HUES48 (cell line): ENCODE results near the gene RAB28.

ENCODE experiments used
- H3K27ac ChIP-seq: one replicate; pipeline ENCODE4 v1.7.0; 2013; ENCODE audit warnings: low read depth, low read length, inconsistent platforms
- H3K27me3 ChIP-seq: 2 replicates; pipeline ENCODE4 v1.6.1; 2013; ENCODE audit warnings: mild to moderate bottlenecking, low read length; ENCODE audit not compliant: control insufficient read depth, insufficient read depth
- H3K36me3 ChIP-seq: 2 replicates; pipeline ENCODE4 v1.6.1; 2013; ENCODE audit warnings: low read length; ENCODE audit not compliant: control insufficient read depth, insufficient read depth
- H3K4me1 ChIP-seq: 2 replicates; pipeline ENCODE4 v1.6.1; 2013; ENCODE audit warnings: mild to moderate bottlenecking, low read length; ENCODE audit not compliant: control insufficient read depth, insufficient read depth
- H3K4me3 ChIP-seq: 2 replicates; pipeline ENCODE4 v1.5.1; 2013; ENCODE audit warnings: mild to moderate bottlenecking, low read depth, low read length
- H3K9ac ChIP-seq: 2 replicates; pipeline ENCODE4 v1.6.1; 2013; ENCODE audit warnings: mild to moderate bottlenecking, low read depth, low read length, moderate library complexity
- H3K9me3 ChIP-seq: 2 replicates; pipeline ENCODE4 v1.6.1; 2013; ENCODE audit warnings: low read length; ENCODE audit not compliant: control insufficient read depth, insufficient read depth

RAB28 gene

GRCh38 chr4:13524504-13525243, 40.5 kb upstream of the RAB28 start:
- Histone ChIP-seq H3K9me3 (peaks cover 9% of the 10 kb centered on the region), H3K27me3 (peaks cover 100% of the 10 kb centered on the region), H3K27ac (no peak overlapping the region), H3K36me3 (no peaks in the 10 kb centered on the region), H3K9ac (no peak overlapping the region), H3K4me3 (no peak overlapping the region), H3K4me1 (peaks cover 28% of the 10 kb centered on the region)

- Histone ChIP-seq H3K36me3 (no peaks in the 10 kb centered on the region), H3K27ac (no peak overlapping the region), H3K4me1 (peaks cover 31% of the 10 kb centered on the region), H3K9ac (no peak overlapping the region), H3K27me3 (peaks cover 100% of the 10 kb centered on the region), H3K4me3 (no peak overlapping the region), H3K9me3 (peaks cover 9% of the 10 kb centered on the region)
Measured at GRCh38 chr4:13523591-13524503, 39.7 kb upstream of the RAB28 start.

DNA sequence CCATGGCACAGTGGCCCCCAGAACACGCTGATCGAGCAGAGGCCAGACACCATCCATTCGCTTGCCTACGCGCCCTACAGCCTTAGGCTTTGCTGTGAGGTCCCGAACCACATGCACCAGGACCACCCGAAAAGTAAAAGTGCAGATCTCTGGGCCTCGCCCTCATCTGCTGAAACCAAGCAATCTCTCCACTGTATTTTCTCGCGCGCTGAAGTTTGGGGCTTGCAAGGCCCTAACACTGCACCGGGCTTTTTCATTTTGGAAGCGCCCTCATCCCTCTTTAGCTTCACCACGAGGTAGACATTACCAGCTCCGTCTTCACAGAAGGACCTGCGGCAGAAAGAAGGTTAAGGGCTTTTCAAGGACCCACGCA, 39.0 kb upstream of the RAB28 start:
- H3K27ac ChIP-seq, result no peak overlapping the region
- peaks cover 96% of the 10 kb centered on the region for H3K27me3 ChIP-seq
- no peak overlapping the region for H3K9ac ChIP-seq
- H3K9me3 ChIP-seq, result peaks cover 9% of the 10 kb centered on the region
- peak overlapping the region; percentile 54; the same call in 1 of the 2 replicates for H3K4me3 ChIP-seq
- no peaks in the 10 kb centered on the region for H3K36me3 ChIP-seq
- H3K4me1 ChIP-seq, result peaks cover 28% of the 10 kb centered on the region

DNA sequence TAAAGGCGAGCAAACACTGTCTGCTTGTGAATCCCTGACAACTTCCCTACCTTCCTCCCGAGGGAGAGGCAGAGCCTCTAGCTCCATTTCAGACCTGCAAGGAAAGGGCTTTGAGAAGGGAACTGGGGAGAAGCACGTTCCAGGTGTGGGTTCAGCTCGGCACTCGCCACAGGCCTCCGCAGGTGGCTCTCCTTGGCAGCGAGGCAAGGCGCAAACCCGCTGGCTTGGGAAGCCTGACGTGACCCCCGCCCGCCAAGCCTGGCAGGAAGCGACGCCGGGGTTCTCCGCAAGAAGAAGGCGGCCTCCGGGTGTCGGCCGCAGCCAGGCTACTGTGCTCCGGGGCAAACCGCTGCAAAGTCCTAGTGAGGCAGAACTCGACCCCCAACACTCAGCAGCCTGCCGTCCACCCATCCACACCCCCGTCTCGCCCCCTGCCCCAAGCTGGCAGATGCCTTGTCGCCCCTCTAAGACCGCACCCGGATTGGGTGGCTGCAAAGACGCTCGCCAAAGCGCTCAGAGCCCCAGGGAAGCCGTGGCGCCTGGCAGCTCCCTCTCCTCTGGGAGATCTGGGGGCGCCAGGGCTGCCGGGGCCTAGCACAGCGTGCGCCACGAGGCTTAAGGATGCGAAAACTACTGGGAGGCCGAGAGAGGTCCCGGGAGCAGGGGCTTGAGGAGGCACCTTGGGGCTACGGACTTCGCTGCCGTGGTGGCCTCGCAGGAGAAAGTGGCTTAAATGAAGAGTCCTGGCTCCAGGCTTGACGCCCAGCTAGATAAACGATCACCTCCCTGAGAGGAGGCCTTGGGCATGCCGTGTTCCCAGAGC, 38.4 kb upstream of the RAB28 start:
- Histone ChIP-seq H3K4me1 (peaks cover 28% of the 10 kb centered on the region), H3K36me3 (no peaks in the 10 kb centered on the region), H3K9me3 (peaks cover 9% of the 10 kb centered on the region), H3K27ac (no peak overlapping the region), H3K4me3 (peak overlapping the region; percentile 54), H3K9ac (no peak overlapping the region), H3K27me3 (peaks cover 90% of the 10 kb centered on the region)

DNA sequence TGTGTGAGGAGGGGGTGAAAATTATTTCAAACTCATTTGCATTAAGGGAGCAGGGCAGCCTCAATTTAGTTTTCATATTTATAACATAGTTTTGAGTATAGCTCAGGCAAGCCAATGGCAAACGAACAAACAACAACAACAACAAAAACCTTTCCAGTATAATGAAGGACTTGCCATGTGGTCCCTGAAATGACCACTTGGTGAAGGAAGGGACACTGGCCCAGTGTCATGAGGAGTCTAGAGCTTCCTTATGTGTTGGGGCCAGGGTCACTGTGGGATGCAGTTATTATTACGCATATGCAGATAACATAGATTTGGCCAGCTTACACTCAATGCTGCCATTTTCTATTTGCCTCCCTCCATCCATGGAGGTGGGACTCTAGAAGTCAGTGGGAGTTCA, 36.9 kb upstream of the RAB28 start:
- peaks cover 35% of the 10 kb centered on the region for H3K4me1 ChIP-seq
- H3K4me3 ChIP-seq, result no peak overlapping the region
- H3K36me3 ChIP-seq, result no peaks in the 10 kb centered on the region
- no peak overlapping the region for H3K27ac ChIP-seq
- no peak overlapping the region for H3K9ac ChIP-seq
- peaks cover 9% of the 10 kb centered on the region for H3K9me3 ChIP-seq
- peaks cover 75% of the 10 kb centered on the region for H3K27me3 ChIP-seq

DNA sequence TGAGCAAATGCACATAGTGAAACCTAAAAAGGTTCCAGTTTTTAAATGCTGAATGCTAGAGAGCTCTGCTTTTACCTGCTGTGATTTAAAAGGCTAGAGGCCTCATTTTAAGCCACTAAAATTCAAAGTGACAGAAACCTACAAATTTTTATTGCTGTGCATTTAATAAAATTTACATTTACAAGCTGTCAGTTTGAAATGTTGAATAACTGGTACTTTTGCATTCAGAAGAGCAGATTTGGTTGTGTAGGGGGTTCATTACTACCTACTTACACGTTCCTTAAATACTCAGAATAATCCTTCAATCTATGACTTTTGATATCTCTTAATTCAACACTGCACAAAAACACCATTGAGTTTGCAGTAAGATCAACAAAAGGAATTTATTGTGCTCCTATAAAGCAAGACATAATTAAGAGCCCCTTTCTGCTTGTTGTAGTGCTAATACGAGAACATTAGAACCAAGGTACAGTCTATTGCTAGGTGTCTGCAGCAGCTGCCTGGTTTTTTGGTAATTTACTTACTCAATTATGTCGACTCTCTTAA, 32.2 kb upstream of the RAB28 start:
- Histone ChIP-seq H3K4me1 (peaks cover 42% of the 10 kb centered on the region), H3K36me3 (no peaks in the 10 kb centered on the region), H3K9ac (no peak overlapping the region), H3K9me3 (no peaks in the 10 kb centered on the region), H3K27ac (no peak overlapping the region), H3K27me3 (peaks cover 28% of the 10 kb centered on the region), H3K4me3 (no peak overlapping the region)

- H3K27me3 ChIP-seq, result peaks cover 17% of the 10 kb centered on the region
- H3K4me3 ChIP-seq, result no peak overlapping the region
- no peaks in the 10 kb centered on the region for H3K36me3 ChIP-seq
- no peak overlapping the region for H3K9ac ChIP-seq
- H3K9me3 ChIP-seq, result no peaks in the 10 kb centered on the region
- H3K27ac ChIP-seq, result no peak overlapping the region
- H3K4me1 ChIP-seq, result peaks cover 44% of the 10 kb centered on the region
Measured at GRCh38 chr4:13515268-13515667, 31.1 kb upstream of the RAB28 start.

DNA sequence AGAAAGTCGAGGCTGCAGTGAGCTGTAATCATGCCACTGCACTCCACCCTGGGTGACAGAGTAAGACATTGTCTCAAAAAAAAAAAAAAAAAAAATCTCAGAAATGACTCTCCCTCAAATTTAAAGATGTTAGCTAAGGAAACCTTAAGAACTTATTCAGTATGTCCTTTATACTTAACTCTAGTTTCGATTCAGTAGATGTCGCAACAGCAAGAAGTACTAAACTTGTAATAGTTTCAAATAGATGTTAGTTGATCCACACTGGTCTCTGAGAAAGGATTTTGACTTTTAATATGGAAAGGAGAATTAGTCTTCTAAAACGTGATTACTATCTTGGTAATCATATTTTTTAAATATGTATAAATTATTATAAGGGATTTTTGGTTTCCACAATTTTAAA, 30.6 kb upstream of the RAB28 start:
- Histone ChIP-seq H3K9me3 (no peaks in the 10 kb centered on the region), H3K36me3 (no peaks in the 10 kb centered on the region), H3K4me1 (peaks cover 49% of the 10 kb centered on the region), H3K4me3 (no peak overlapping the region), H3K27me3 (peaks cover 12% of the 10 kb centered on the region), H3K9ac (no peak overlapping the region), H3K27ac (no peak overlapping the region)

DNA sequence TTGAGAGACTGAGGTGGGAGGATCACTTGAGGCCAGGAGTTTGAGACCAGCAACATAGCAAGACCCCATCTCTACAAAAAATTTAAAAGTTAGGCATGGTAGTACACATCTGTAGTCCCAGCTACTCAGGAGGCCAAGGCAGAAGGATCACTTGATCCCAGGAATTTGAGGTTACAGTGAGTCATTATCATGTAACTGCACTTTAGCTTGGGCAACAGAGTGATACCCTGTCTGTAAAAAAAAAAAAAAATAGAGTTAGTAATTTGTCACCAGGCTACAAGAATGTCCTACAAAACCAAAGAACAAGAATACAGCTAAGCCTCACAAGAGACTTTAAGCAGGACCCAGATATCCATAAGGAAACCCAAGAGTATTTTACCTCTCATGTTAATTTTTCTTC, 27.0 kb upstream of the RAB28 start:
- H3K4me3 ChIP-seq, result no peak overlapping the region
- no peaks in the 10 kb centered on the region for H3K27me3 ChIP-seq
- H3K36me3 ChIP-seq, result no peaks in the 10 kb centered on the region
- H3K27ac ChIP-seq, result no peak overlapping the region
- no peaks in the 10 kb centered on the region for H3K9me3 ChIP-seq
- peaks cover 41% of the 10 kb centered on the region for H3K4me1 ChIP-seq
- no peak overlapping the region for H3K9ac ChIP-seq

GRCh38 chr4:13509442-13509841, 25.3 kb upstream of the RAB28 start:
- H3K4me1 ChIP-seq, result peaks cover 32% of the 10 kb centered on the region
- peak overlapping the region; percentile 43 for H3K27ac ChIP-seq
- H3K36me3 ChIP-seq, result no peaks in the 10 kb centered on the region
- H3K9ac ChIP-seq, result no peak overlapping the region
- no peaks in the 10 kb centered on the region for H3K9me3 ChIP-seq
- no peak overlapping the region for H3K4me3 ChIP-seq
- H3K27me3 ChIP-seq, result no peaks in the 10 kb centered on the region
